H1 (cell line): ENCODE results near the gene TAC4. TPM values are rescaled to one million over a fixed set of nuclear protein-coding genes. Genes with fewer than 3 reads are reported as not detected.

ENCODE experiments used
- ASH2L ChIP-seq: fragments of 200-600, 300-600 bp; sonication (generic); IDR thresholded peaks from one replicate; pipeline ENCODE4 v1.7.1; 2017; ENCODE audit warnings: low read length
- BRCA1 ChIP-seq: IDR thresholded peaks from 2 replicates; pipeline ENCODE4 v1.6.1; 2012; ENCODE audit warnings: low read depth, low read length, improper control_type of control experiment
- E2F6 ChIP-seq: IDR thresholded peaks from 2 replicates; pipeline ENCODE4 v1.6.1; 2012; ENCODE audit warnings: inconsistent platforms
- EP300 ChIP-seq, 2 experiments: IDR thresholded peaks; 1 replicate in 1 of 2; 2 replicates in 1 of 2; pipeline ENCODE4 v1.6.1; 2011 to 2012; ENCODE audit warnings: low read depth in 2 of 2, low read length in 2 of 2, mild to moderate bottlenecking in 2 of 2, borderline replicate concordance in 1 of 2, inconsistent platforms in 1 of 2, moderate library complexity in 1 of 2
- GTF2F1 ChIP-seq: IDR thresholded peaks from 2 replicates; pipeline ENCODE4 v1.6.1; 2012; ENCODE audit warnings: low read depth, low read length, improper control_type of control experiment, borderline replicate concordance
- PHF8 ChIP-seq: fragments of 200-600 bp; sonication (generic); conservative IDR thresholded peaks from 2 replicates; pipeline ENCODE4 v1.7.1; 2012; ENCODE audit warnings: low read depth, mild to moderate bottlenecking, inconsistent platforms, low read length, moderate library complexity
- RAD21 ChIP-seq, 2 experiments: IDR thresholded peaks in 1 of 2; conservative IDR thresholded peaks in 1 of 2; 2 replicates each; pipeline ENCODE4 v1.6.1; 2011; ENCODE audit warnings: low read depth in 2 of 2, low read length in 2 of 2, improper control_type of control experiment in 1 of 2, inconsistent platforms in 1 of 2, mild to moderate bottlenecking in 1 of 2, moderate library complexity in 1 of 2
- SIX5 ChIP-seq: IDR thresholded peaks from 2 replicates; pipeline ENCODE4 v1.6.1; 2011; ENCODE audit warnings: mild to moderate bottlenecking, low read depth, low read length
- SUZ12 ChIP-seq: fragments of 200-600 bp; sonication (generic); IDR thresholded peaks from 2 replicates; pipeline ENCODE4 v1.6.1; 2012; ENCODE audit warnings: mild to moderate bottlenecking, inconsistent platforms, low read length, moderate library complexity, mixed read lengths
- polyA plus RNA-seq, 7 experiments: library from polyadenylated mRNA; depleted of rRNA in 3 of 7; stranded (reverse) in 5 of 7; unstranded in 2 of 7; fragments of >200 nt in 5 of 7; fragments of 200-250 nt in 2 of 7; gene quantifications; 1 replicate in 5 of 7; 2 replicates in 1 of 7; 4 replicates in 1 of 7; pipeline versions ENCODE4 v1.2.1 to v1.2.3, GENCODE V29; 2011 to 2013; ENCODE audit warnings: missing spikeins in 2 of 7, mixed read lengths in 2 of 7
- total RNA-seq: library from RNA; stranded (reverse); fragmentation: NEBNext Ultra II Directional; extraction: Animal tissue kit (Norgen Biotek cat#: 25700); gene quantifications from 2 replicates; pipeline ENCODE4 v1.2.1, GENCODE V29; 2021
- TF ChIP-seq, protein P1 (sequence below): IDR thresholded peaks from 2 replicates; pipeline ENCODE4 v1.6.1; 2012; ENCODE audit warnings: low read length, inconsistent platforms
- TF ChIP-seq, protein P2 (sequence below): IDR thresholded peaks from 2 replicates; pipeline ENCODE4 v1.6.1; 2011; ENCODE audit warnings: low read length, improper control_type of control experiment

Gene TAC4
- total and polyA plus RNA-seq, 2 of the 8 experiments (the other 6 are each of a cell fraction or from before 2014, with no cell fraction given): 0.15 TPM; not detected in 1

DNA sequence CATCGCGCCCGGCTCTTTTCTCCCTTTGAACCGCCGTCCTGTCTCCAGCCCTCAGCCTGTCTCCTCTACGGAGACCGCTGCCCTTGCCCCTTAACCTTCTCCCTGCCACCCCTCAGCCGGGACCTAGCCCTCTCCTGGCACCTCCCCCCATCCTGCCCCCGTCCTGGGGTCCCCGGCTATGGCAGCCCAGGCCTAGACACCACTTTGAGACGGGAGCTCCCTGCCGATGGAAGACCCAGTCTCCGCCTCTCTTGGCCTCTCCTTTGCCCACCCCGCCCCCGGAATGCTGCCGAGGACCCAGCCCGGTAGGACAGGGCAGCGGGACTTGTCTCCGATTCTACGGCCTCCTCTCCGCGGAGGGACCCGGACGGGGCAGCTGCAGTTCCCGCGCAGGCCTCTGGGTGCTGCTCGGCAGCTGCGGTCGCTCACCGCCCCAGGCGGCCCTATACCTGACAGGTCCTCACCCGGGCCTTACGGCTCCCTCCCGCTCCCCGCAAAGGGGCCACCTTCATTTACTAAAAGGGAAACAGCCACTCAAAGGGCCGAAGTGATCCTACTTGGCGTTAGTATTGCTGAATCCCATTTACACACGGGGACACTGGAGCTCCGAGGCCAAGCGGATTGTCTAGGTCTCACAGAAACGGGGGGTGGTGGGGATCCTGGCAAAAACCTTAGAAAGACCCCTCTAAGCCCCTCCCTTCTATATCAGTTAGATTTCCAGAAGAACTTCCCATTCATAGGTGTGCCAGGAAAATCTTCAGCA, 32.6 kb upstream of the TAC4 start (continued):
- TF ChIP-seq RAD21 (IDR thresholded peaks at IDR 0.05 in 1 of 2, conservative IDR thresholded peaks at IDR 0.05 in 1 of 2; ENCODE audit: low read depth in 2 of 2, low read length in 2 of 2) (peak; percentile 92 to 93), BRCA1 (no peak), E2F6 (no peak), PHF8 (0 out of 2 replicates have a peak, but pooled peaks have one; percentile 24), SIX5 (no peak), GTF2F1 (no peak), ASH2L (peak; percentile 38), SUZ12 (no peak), EP300 (IDR thresholded peaks at IDR 0.05; ENCODE audit: borderline replicate concordance in 1 of 2, low read depth in 2 of 2, low read length in 2 of 2) (0 out of 3 replicates have a peak, but pooled peaks of 1 of the 2 experiments have one; percentile 36)
- TF ChIP-seq, protein P1, sequence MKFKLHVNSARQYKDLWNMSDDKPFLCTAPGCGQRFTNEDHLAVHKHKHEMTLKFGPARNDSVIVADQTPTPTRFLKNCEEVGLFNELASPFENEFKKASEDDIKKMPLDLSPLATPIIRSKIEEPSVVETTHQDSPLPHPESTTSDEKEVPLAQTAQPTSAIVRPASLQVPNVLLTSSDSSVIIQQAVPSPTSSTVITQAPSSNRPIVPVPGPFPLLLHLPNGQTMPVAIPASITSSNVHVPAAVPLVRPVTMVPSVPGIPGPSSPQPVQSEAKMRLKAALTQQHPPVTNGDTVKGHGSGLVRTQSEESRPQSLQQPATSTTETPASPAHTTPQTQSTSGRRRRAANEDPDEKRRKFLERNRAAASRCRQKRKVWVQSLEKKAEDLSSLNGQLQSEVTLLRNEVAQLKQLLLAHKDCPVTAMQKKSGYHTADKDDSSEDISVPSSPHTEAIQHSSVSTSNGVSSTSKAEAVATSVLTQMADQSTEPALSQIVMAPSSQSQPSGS: no peak
- TF ChIP-seq, protein P2, sequence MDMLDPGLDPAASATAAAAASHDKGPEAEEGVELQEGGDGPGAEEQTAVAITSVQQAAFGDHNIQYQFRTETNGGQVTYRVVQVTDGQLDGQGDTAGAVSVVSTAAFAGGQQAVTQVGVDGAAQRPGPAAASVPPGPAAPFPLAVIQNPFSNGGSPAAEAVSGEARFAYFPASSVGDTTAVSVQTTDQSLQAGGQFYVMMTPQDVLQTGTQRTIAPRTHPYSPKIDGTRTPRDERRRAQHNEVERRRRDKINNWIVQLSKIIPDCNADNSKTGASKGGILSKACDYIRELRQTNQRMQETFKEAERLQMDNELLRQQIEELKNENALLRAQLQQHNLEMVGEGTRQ: no peak
